Panc1 (cell line): Measurements from ENCODE around the gene OR1G1.

Experiments used
- POLR2AphosphoS5 ChIP-seq: IDR thresholded peaks from 2 replicates; pipeline ENCODE4 v1.6.1; 2012; ENCODE audit warnings: mild to moderate bottlenecking, low read depth, low read length, moderate library complexity
- TCF7L2 ChIP-seq: IDR thresholded peaks from 2 replicates; pipeline ENCODE4 v1.6.1; 2011; ENCODE audit warnings: mild to moderate bottlenecking, low read depth, low read length, inconsistent platforms
- TF ChIP-seq, protein P1 (sequence below): fragments of 450-650 bp; IDR thresholded peaks from 2 replicates; pipeline ENCODE4 v1.5.1; 2017; ENCODE audit warnings: mild to moderate bottlenecking
- TF ChIP-seq, protein P2 (sequence below), 2 experiments: IDR thresholded peaks; 2 replicates each; pipeline ENCODE4 v1.6.1; 2011 to 2012; ENCODE audit warnings: low read depth in 2 of 2, control low read depth in 1 of 2, low read length in 1 of 2, mild to moderate bottlenecking in 1 of 2, moderate library complexity in 1 of 2; ENCODE audit not compliant: insufficient read depth in 1 of 2

- TF ChIP-seq, protein P1, sequence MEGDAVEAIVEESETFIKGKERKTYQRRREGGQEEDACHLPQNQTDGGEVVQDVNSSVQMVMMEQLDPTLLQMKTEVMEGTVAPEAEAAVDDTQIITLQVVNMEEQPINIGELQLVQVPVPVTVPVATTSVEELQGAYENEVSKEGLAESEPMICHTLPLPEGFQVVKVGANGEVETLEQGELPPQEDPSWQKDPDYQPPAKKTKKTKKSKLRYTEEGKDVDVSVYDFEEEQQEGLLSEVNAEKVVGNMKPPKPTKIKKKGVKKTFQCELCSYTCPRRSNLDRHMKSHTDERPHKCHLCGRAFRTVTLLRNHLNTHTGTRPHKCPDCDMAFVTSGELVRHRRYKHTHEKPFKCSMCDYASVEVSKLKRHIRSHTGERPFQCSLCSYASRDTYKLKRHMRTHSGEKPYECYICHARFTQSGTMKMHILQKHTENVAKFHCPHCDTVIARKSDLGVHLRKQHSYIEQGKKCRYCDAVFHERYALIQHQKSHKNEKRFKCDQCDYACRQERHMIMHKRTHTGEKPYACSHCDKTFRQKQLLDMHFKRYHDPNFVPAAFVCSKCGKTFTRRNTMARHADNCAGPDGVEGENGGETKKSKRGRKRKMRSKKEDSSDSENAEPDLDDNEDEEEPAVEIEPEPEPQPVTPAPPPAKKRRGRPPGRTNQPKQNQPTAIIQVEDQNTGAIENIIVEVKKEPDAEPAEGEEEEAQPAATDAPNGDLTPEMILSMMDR = no peak
- TF ChIP-seq, protein P2, sequence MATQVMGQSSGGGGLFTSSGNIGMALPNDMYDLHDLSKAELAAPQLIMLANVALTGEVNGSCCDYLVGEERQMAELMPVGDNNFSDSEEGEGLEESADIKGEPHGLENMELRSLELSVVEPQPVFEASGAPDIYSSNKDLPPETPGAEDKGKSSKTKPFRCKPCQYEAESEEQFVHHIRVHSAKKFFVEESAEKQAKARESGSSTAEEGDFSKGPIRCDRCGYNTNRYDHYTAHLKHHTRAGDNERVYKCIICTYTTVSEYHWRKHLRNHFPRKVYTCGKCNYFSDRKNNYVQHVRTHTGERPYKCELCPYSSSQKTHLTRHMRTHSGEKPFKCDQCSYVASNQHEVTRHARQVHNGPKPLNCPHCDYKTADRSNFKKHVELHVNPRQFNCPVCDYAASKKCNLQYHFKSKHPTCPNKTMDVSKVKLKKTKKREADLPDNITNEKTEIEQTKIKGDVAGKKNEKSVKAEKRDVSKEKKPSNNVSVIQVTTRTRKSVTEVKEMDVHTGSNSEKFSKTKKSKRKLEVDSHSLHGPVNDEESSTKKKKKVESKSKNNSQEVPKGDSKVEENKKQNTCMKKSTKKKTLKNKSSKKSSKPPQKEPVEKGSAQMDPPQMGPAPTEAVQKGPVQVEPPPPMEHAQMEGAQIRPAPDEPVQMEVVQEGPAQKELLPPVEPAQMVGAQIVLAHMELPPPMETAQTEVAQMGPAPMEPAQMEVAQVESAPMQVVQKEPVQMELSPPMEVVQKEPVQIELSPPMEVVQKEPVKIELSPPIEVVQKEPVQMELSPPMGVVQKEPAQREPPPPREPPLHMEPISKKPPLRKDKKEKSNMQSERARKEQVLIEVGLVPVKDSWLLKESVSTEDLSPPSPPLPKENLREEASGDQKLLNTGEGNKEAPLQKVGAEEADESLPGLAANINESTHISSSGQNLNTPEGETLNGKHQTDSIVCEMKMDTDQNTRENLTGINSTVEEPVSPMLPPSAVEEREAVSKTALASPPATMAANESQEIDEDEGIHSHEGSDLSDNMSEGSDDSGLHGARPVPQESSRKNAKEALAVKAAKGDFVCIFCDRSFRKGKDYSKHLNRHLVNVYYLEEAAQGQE (IDR thresholded peaks at IDR 0.05; ENCODE audit: insufficient read depth in 1 of 2, low read depth in 2 of 2, low read length in 1 of 2) = no peak
- TF ChIP-seq TCF7L2 (no peak), POLR2AphosphoS5 (no peak)
Measured at GRCh38 chr17:3167574-3167973, 40.2 kb upstream of the OR1G1 start.
